PC-9 (cell line): ENCODE measurements around the gene CREBBP. TPM values are rescaled to one million over a fixed set of nuclear protein-coding genes. Genes with fewer than 3 reads are reported as not detected.

ENCODE experiments used
- BruUV-seq: library from RNA; stranded (reverse); fragments of 400-500 nt; replicated peaks from 2 replicates; lab custom pipeline; 2021; lab: Mats Ljungman, UMichigan
- CTCF ChIA-PET: fragments of 300-600 bp; sonication (Branson Sonifier 250); formaldehyde crosslinking; loops from one replicate; lab custom pipeline; 2022; ENCODE audit warnings: antibody characterized with exemption; lab: Charles Lee
- POLR2A ChIA-PET: fragments of 300-600 bp; sonication (Branson Sonifier 250); formaldehyde crosslinking; loops from one replicate; lab custom pipeline; 2022; ENCODE audit warnings: antibody characterized with exemption; ENCODE audit not compliant: unreplicated experiment; lab: Charles Lee
- DNase-seq, 2 experiments: peaks; one replicate each; pipeline versions ENCODE4 v3.0.0 to v3.0.0-alpha.2; 2015 to 2022; ENCODE audit warnings: mixed read lengths in 1 of 2
- H2AFZ ChIP-seq: fragments of 200-600 bp; sonication (generic); 2 replicates; pipeline ENCODE4 v1.8.1; 2017; ENCODE audit warnings: antibody characterized with exemption
- H3F3A ChIP-seq: fragments of 200-600 bp; sonication (generic); 2 replicates; pipeline ENCODE4 v1.8.1; 2017; ENCODE audit warnings: antibody characterized with exemption, mild to moderate bottlenecking, low read depth; ENCODE audit not compliant: insufficient read depth
- H3K27ac ChIP-seq: fragments of 200-600 bp; sonication (generic); 2 replicates; pipeline ENCODE4 v1.6.1; 2016; ENCODE audit warnings: mixed run types
- H3K27me3 ChIP-seq: fragments of 200-600 bp; sonication (generic); 2 replicates; pipeline ENCODE4 v1.6.1; 2016; ENCODE audit warnings: low read depth, mixed run types; ENCODE audit not compliant: insufficient read depth
- H3K36me3 ChIP-seq: fragments of 200-600 bp; sonication (generic); 2 replicates; pipeline ENCODE4 v1.6.1; 2016; ENCODE audit warnings: low read depth, mixed run types
- H3K4me1 ChIP-seq: fragments of 200-600 bp; sonication (generic); replicated peaks from 2 replicates; pipeline ENCODE4 v1.6.1; 2016; ENCODE audit warnings: mixed run types; ENCODE audit not compliant: insufficient read depth
- H3K4me2 ChIP-seq: fragments of 200-600 bp; sonication (generic); 2 replicates; pipeline ENCODE4 v1.6.1; 2017; ENCODE audit warnings: mixed run types
- H3K4me3 ChIP-seq: fragments of 200-600 bp; sonication (generic); 2 replicates; pipeline ENCODE4 v1.6.1; 2016; ENCODE audit warnings: mixed run types
- H3K79me2 ChIP-seq: fragments of 200-600 bp; sonication (generic); 2 replicates; pipeline ENCODE4 v1.6.1; 2017; ENCODE audit warnings: low read depth, mixed run types
- H3K9me2 ChIP-seq: fragments of 200-600 bp; sonication (generic); 2 replicates; pipeline ENCODE4 v1.8.1; 2017; ENCODE audit warnings: mild to moderate bottlenecking; ENCODE audit not compliant: insufficient read depth
- H3K9me3 ChIP-seq: fragments of 200-600 bp; sonication (generic); 2 replicates; pipeline ENCODE4 v1.8.1; 2016; ENCODE audit warnings: low read depth; ENCODE audit not compliant: insufficient read depth
- H4K20me1 ChIP-seq: fragments of 200-600 bp; sonication (generic); 2 replicates; pipeline ENCODE4 v1.8.1; 2017; ENCODE audit not compliant: insufficient read depth
- EZH2 ChIP-seq: fragments of 200-600 bp; sonication (generic); IDR thresholded peaks from 2 replicates; pipeline ENCODE4 v1.8.0; 2017; ENCODE audit warnings: antibody characterized with exemption, low read depth
- intact Hi-C: fragments of 100-400 bp; cut with micrococcal nuclease; formaldehyde crosslinking; loops from one replicate; pipeline ENCODE4 v1.10.0; 2022; ENCODE audit not compliant: unreplicated experiment
- total RNA-seq: library from RNA; stranded (reverse); gene quantifications from 2 replicates; pipeline ENCODE4 v1.2.3, GENCODE V29; 2021
- TF ChIP-seq, protein P1 (sequence below): fragments of 200-600 bp; sonication (generic); conservative IDR thresholded peaks from 2 replicates; pipeline ENCODE4 v1.6.1; 2017; ENCODE audit warnings: mixed run types, antibody characterized with exemption, mild to moderate bottlenecking, moderate library complexity

The CREBBP gene
- total RNA-seq, 1 experiment from 2014 or later: 74.9 TPM

DNA sequence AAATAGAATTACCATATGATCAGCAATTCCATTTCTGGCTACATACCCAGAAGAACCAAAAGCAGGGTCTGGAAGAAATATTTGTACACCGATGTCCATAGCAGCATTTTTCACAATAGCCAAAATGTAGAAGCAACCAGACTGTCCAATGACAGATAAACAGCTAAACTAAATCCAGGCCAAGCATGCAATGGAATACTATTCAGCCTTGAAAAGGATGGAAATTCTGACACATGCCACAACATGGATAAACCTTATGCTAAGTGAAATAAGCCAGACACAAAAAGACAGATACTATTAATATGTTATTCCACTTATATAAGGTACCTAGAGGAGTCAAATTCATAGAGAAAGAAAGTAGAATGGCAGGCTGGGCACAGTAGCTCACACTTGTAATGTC, 25.9 kb upstream of the CREBBP start:
- no TSS peak for BruUV-seq
- DNase-seq: no peak
- Histone ChIP-seq H3K79me2 (no peaks in the 10 kb centered on the region), H3K4me3 (no peak overlapping the region), H3K27ac (no peak overlapping the region), H3K27me3 (no peaks in the 10 kb centered on the region), H3K9me3 (no peaks in the 10 kb centered on the region), H3K36me3 (no peaks in the 10 kb centered on the region), H4K20me1 (no peaks in the 10 kb centered on the region), H3K9me2 (no peaks in the 10 kb centered on the region), H3K4me2 (no peak overlapping the region), H3K4me1 (no peaks in the 10 kb centered on the region), H2AFZ (no peak overlapping the region), H3F3A (no peaks in the 10 kb centered on the region)
- TF ChIP-seq, protein P1, sequence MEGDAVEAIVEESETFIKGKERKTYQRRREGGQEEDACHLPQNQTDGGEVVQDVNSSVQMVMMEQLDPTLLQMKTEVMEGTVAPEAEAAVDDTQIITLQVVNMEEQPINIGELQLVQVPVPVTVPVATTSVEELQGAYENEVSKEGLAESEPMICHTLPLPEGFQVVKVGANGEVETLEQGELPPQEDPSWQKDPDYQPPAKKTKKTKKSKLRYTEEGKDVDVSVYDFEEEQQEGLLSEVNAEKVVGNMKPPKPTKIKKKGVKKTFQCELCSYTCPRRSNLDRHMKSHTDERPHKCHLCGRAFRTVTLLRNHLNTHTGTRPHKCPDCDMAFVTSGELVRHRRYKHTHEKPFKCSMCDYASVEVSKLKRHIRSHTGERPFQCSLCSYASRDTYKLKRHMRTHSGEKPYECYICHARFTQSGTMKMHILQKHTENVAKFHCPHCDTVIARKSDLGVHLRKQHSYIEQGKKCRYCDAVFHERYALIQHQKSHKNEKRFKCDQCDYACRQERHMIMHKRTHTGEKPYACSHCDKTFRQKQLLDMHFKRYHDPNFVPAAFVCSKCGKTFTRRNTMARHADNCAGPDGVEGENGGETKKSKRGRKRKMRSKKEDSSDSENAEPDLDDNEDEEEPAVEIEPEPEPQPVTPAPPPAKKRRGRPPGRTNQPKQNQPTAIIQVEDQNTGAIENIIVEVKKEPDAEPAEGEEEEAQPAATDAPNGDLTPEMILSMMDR: no peak
- TF ChIP-seq EZH2: no peak
- intact Hi-C loops: no loop called here
- CTCF ChIA-PET: no interaction called here
- POLR2A ChIA-PET: interaction anchor here (0.5 to 0.7 kb wide), 2 partner anchors 198 to 557 kb away, joined by 7 to 9 read pairs; no protein-coding TSS in a partner anchor

DNA sequence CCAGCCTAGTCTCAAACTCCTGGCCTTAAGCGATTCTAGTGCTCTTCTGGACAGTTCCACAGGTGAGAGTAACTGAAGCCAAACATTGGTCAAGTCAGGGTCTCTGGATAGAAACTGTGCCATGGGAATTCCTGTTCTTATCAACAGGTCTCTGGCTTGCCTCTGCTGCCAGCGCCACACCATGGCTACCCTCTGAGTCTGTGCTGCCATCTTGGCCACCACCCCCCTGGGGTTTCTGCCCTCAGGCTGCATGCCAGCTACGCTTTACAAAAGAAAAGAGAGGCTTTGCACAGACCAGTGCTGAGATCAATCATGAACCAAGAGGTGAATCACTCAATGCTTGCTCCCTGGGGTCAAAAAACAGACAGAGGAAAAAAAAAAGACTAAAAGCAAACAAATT, 24.4 kb upstream of the CREBBP start:
- POLR2A ChIA-PET: no interaction called here
- H3K27me3 ChIP-seq: no peaks in the 10 kb centered on the region
- H3K36me3 ChIP-seq: no peaks in the 10 kb centered on the region
- CTCF ChIA-PET: interaction anchor here (0.6 to 0.7 kb wide), 3 partner anchors 12 to 645 kb away, joined by 3 to 11 read pairs (median 3); no protein-coding TSS in a partner anchor
- H3K9me2 ChIP-seq: no peaks in the 10 kb centered on the region
- peak; percentile 41 to 44 for DNase-seq
- H3K4me1 ChIP-seq: no peaks in the 10 kb centered on the region
- no peak overlapping the region for H2AFZ ChIP-seq
- H4K20me1 ChIP-seq: no peaks in the 10 kb centered on the region
- no peak for TF ChIP-seq EZH2
- TF ChIP-seq, protein P1: no peak
- no peak overlapping the region for H3K4me2 ChIP-seq
- H3K27ac ChIP-seq: no peak overlapping the region
- intact Hi-C loops: no loop called here
- H3K9me3 ChIP-seq: no peaks in the 10 kb centered on the region
- no peaks in the 10 kb centered on the region for H3K79me2 ChIP-seq
- no peak overlapping the region for H3K4me3 ChIP-seq
- no TSS peak for BruUV-seq
- H3F3A ChIP-seq: no peaks in the 10 kb centered on the region

DNA sequence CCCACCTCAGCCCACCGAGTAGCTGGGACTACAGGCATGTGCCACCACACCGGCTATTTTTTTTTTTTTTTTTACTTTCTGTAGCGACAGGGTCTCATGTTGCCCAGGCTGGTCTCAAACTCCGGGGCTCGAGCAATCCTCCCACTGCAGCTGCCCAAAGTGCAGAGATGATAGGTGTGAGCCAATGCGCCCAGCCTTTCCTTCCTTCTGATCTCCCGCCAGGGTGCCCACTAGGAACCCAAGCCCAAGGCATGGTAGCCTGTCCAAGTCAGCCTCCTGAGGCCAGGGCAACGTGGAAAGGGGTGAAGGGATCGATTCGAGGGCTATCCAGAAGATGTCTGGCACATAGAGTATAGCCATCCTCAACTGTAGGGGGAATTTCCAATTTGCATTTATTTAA, 9.6 kb upstream of the CREBBP start:
- TF ChIP-seq EZH2: no peak
- TF ChIP-seq, protein P1: no peak
- H2AFZ ChIP-seq: no peak overlapping the region

More for the DNA sequence above, 9.6 kb upstream of the CREBBP start:
- ChIA-PET POLR2A (no interaction called here), CTCF (no interaction called here)
- Histone ChIP-seq H4K20me1 (no peaks in the 10 kb centered on the region), H3K9me3 (no peaks in the 10 kb centered on the region), H3K36me3 (no peaks in the 10 kb centered on the region), H3F3A (no peaks in the 10 kb centered on the region), H3K4me1 (no peaks in the 10 kb centered on the region), H3K4me3 (no peak overlapping the region), H3K9me2 (no peaks in the 10 kb centered on the region), H3K79me2 (no peaks in the 10 kb centered on the region), H3K27me3 (peaks cover 14% of the 10 kb centered on the region; the same call in 1 of the 2 replicates), H3K4me2 (no peak overlapping the region), H3K27ac (no peak overlapping the region)
- no peak for DNase-seq
- intact Hi-C loops: no loop called here
- BruUV-seq: no TSS peak
